ENCODE measurements around the gene RAPGEF3. TPM values are rescaled to one million over a fixed set of nuclear protein-coding genes. Genes with fewer than 3 reads are reported as not detected.

RAPGEF3 gene
- total and polyA plus RNA-seq, 8 donors: 10.8 to 28.9 (median 16.5) TPM

- intact Hi-C loops (cut with DNase I): loop anchor here in 1 of 2 donors (10.0 kb wide), 1 partner anchor 62 kb away; no protein-coding TSS in a partner anchor
- ATAC-seq: peak; percentile 86
Measured at GRCh38 chr12:47773062-47773857, 14.6 kb upstream of the RAPGEF3 start, which contains the start of gene SLC48A1. TSS of gene SLC48A1 (plus strand) at chr12:47773238. CDS start at chr12:47773305, 67 bp downstream.

DNA sequence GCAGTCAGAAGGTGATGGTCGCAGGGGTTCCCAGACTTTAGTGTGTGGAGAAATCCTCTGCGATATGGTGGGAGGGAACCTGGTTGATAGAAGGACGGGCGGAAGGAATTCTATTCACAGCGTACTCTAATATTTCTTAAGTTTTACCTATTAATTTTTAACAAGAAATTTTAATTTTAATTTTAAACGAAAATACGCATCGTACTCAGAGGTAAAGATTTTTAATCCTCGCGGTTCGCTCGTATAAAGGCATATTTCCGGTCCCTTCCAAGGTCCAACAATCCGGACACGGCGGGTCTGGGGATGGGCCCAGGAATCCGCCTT, 14.0 kb upstream of the RAPGEF3 start:
- Histone ChIP-seq H3K36me3 (no peaks in the 10 kb centered on the region), H3K4me1 (peaks cover 19 to 61% of the 10 kb centered on the region in 2 donors), H3K9me3 (no peaks in the 10 kb centered on the region), H3K27me3 (no peaks in the 10 kb centered on the region), H3K27ac (peak overlapping the region; percentile 36 to 80), H3K4me3 (peak overlapping the region; percentile 22 to 85)
- TF ChIP-seq, protein P1, sequence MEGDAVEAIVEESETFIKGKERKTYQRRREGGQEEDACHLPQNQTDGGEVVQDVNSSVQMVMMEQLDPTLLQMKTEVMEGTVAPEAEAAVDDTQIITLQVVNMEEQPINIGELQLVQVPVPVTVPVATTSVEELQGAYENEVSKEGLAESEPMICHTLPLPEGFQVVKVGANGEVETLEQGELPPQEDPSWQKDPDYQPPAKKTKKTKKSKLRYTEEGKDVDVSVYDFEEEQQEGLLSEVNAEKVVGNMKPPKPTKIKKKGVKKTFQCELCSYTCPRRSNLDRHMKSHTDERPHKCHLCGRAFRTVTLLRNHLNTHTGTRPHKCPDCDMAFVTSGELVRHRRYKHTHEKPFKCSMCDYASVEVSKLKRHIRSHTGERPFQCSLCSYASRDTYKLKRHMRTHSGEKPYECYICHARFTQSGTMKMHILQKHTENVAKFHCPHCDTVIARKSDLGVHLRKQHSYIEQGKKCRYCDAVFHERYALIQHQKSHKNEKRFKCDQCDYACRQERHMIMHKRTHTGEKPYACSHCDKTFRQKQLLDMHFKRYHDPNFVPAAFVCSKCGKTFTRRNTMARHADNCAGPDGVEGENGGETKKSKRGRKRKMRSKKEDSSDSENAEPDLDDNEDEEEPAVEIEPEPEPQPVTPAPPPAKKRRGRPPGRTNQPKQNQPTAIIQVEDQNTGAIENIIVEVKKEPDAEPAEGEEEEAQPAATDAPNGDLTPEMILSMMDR (IDR thresholded peaks at IDR 0.05): no peak
- DNase-seq (no peak), ATAC-seq (no peak)
- intact Hi-C loops (cut with DNase I): loop anchor here in 1 of 2 donors (10.0 kb wide), 1 partner anchor 62 kb away; no protein-coding TSS in a partner anchor

More at GRCh38 chr12:47773062-47773857, 14.6 kb upstream of the RAPGEF3 start, which contains the start of gene SLC48A1:
- TF ChIP-seq, protein P1 (IDR thresholded peaks at IDR 0.05): no peak
- no peaks in the 10 kb centered on the region for H3K27me3 ChIP-seq
- no peaks in the 10 kb centered on the region for H3K9me3 ChIP-seq
- H3K36me3 ChIP-seq: no peaks in the 10 kb centered on the region
- H3K4me3 ChIP-seq: peak within 1 kb of the TSS; percentile 85 to 97
- peaks cover 19 to 66% of the 10 kb centered on the region in 2 donors for H3K4me1 ChIP-seq
- peak within 1 kb of the TSS; percentile 75 to 80 for H3K27ac ChIP-seq
- peak in 3 of 4 donors; percentile 64 to 96 (median 75) for DNase-seq

DNA sequence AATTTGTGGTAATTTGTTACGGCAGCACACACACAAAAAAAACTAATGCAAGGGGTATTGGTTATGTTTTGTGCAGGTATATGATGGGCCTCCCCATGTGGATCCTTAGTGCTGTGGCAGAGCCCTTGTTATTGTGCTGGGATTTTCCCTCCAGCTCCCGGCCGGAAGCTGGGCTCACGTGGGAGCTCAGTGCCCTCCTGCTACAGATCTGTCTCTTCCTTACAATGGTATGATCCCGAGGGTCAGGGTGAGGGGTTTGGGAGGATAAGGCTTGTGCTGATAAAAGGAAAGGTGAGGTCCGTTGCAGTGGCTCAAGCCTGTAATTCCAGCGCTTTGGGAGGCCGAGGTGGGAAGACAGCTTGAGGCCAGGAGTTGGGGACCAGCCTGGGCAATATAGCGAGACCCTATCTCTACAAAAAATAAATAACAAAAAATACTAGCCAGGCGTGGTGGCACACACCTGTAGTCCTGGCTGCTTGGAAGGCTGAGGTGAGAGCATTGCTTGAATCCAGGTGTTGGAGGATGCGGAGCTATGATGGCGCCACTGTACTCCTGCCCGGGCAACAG, 13.5 kb upstream of the RAPGEF3 start:
- Histone ChIP-seq H3K27ac (no peak overlapping the region), H3K36me3 (no peaks in the 10 kb centered on the region), H3K4me1 (peaks cover 16 to 55% of the 10 kb centered on the region in 2 donors), H3K4me3 (no peak overlapping the region), H3K9me3 (no peaks in the 10 kb centered on the region), H3K27me3 (no peaks in the 10 kb centered on the region)
- intact Hi-C loops (cut with DNase I): loop anchor here in 1 of 2 donors (10.0 kb wide), 1 partner anchor 63 kb away; no protein-coding TSS in a partner anchor
- DNase-seq (no peak), ATAC-seq (no peak)
- TF ChIP-seq, protein P1 (IDR thresholded peaks at IDR 0.05): no peak

DNA sequence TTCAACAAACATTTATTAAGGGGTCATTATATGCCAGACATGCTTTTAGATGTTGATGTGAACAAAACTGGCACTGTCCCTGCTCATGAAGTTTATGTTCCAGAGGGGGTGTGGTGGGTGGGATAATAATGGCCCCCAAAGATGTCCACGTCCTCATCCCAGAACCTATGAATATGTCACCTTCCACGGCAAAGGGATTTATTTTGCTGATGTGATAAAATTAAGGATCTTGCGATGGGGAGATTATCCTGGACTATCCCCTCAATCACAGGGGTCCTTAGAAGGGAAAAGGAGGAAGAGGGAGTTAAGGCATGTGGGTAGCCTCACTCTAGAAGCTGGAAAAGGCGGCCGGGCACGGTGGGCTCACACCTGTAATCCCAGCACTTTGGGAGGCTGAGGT, 12.6 kb upstream of the RAPGEF3 start:
- no peaks in the 10 kb centered on the region for H3K9me3 ChIP-seq
- H3K4me1 ChIP-seq: peaks cover 15 to 47% of the 10 kb centered on the region in 2 donors
- intact Hi-C loops (cut with DNase I): loop anchor here in 1 of 2 donors (10.0 kb wide), 1 partner anchor 63 kb away; no protein-coding TSS in a partner anchor
- ATAC-seq (no peak), DNase-seq (no peak)
- TF ChIP-seq, protein P1 (IDR thresholded peaks at IDR 0.05): no peak
- no peaks in the 10 kb centered on the region for H3K36me3 ChIP-seq
- no peak overlapping the region for H3K4me3 ChIP-seq
- no peaks in the 10 kb centered on the region for H3K27me3 ChIP-seq
- H3K27ac ChIP-seq: no peak overlapping the region
